GM10266 (cell line): Measurements from ENCODE around the gene COLEC11.

Experiments used
- DNase-seq: peaks from one replicate; pipeline ENCODE4 v3.0.0; 2012; ENCODE audit errors: extremely low spot score
- TF ChIP-seq, protein P1 (sequence below): IDR thresholded peaks from 2 replicates; pipeline ENCODE4 v1.5.1; 2012; ENCODE audit warnings: mild to moderate bottlenecking, low read depth; ENCODE audit not compliant: control insufficient read depth, insufficient read depth; ENCODE audit errors: missing control alignments

COLEC11 gene

DNA sequence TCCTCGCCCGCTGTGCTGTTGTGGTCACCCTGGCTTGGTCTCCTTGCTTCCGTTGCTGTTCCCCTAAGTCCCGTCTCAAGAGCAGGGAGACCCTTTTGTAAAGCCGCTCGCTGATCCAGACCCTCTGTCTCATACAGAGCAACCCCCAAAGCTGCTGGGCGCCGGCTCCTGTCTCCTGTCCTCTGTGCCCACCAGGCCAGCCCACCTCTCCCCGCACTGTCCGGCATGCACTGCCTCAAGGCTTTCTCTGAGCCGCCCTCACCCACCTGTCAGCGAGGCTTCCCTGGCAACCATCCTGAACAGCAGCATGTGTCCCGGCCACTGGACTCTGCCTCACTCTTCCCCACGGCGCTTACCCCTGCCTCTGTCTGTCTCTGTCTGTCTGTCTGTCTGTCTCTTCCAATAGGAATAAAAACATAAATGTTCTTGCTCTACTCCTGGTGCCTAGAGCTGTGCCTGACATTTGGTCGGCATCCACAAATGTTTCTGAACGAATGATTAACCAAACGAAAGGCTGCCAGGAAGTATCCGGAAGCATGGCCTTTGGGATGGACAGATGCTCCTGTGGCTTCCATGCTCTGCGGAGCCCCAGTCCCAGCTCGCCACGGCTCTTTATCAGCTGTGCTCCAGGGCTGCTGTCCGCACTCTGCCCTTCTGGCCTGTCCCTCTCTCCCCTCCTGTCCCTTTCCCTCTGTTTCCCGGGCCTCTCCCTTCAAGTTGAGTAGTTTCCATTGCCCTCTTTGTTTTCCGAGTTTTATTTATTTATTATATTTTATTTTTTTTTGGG is 7.8 kb downstream of the COLEC11 start:
- TF ChIP-seq, protein P1, sequence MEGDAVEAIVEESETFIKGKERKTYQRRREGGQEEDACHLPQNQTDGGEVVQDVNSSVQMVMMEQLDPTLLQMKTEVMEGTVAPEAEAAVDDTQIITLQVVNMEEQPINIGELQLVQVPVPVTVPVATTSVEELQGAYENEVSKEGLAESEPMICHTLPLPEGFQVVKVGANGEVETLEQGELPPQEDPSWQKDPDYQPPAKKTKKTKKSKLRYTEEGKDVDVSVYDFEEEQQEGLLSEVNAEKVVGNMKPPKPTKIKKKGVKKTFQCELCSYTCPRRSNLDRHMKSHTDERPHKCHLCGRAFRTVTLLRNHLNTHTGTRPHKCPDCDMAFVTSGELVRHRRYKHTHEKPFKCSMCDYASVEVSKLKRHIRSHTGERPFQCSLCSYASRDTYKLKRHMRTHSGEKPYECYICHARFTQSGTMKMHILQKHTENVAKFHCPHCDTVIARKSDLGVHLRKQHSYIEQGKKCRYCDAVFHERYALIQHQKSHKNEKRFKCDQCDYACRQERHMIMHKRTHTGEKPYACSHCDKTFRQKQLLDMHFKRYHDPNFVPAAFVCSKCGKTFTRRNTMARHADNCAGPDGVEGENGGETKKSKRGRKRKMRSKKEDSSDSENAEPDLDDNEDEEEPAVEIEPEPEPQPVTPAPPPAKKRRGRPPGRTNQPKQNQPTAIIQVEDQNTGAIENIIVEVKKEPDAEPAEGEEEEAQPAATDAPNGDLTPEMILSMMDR: no peak
- DNase-seq: no peak

- no peak for DNase-seq
- TF ChIP-seq, protein P1: no peak
Observed at GRCh38 chr2:3603536-3604206, 8.8 kb downstream of the COLEC11 start.

GRCh38 chr2:3604207-3604877 is 9.4 kb downstream of the COLEC11 start:
- DNase-seq: no peak
- TF ChIP-seq, protein P1: no peak

DNA sequence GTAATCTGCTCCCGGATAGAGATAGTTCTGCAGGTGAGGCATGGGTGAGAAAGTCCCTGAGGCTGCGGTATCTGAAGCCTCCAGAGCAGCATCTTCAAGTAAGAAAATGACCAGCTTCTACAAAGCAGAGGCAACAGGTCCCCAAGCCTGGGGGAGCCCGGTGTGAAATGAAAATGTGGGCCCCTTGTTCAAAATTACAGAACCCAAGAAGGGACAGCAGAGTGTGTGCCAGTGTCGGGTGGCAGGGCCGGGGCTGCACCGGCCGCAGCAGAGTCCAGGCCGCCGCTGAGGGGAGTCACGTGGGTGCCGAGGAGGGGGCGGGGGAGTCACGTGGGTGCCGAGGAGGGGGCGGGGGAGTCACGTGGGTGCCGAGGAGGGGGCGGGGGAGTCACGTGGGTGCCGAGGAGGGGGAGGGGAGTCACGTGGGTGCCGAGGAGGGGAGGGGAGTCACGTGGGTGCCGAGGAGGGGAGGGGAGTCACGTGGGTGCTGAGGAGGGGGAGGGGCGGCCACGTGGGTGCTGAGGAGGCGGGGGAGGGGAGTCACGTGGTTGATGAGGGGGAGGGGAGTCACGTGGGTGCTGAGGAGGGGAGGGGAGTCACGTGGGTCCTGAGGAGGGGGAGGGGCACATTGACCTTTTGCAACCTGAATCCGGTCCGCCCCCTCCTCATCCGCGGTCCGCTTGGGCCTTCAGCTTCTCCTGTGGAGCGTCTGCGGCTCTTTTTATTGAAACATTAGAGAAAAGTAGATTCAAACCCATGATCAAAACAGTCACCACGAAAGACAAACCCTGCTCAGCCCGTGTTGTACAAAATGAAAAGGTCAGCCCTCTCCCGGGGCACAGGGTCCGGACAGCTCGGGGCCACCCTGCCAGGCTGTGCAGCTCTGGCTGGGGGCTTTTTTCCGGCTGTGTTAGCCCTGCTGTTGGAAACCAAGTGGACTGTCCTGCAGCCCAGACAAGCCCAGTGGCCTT is 10.4 kb downstream of the COLEC11 start:
- DNase-seq: no peak
- TF ChIP-seq, protein P1: no peak

- DNase-seq: no peak
- TF ChIP-seq, protein P1: no peak
Observed at GRCh38 chr2:3606028-3606369, 11.1 kb downstream of the COLEC11 start.

DNA sequence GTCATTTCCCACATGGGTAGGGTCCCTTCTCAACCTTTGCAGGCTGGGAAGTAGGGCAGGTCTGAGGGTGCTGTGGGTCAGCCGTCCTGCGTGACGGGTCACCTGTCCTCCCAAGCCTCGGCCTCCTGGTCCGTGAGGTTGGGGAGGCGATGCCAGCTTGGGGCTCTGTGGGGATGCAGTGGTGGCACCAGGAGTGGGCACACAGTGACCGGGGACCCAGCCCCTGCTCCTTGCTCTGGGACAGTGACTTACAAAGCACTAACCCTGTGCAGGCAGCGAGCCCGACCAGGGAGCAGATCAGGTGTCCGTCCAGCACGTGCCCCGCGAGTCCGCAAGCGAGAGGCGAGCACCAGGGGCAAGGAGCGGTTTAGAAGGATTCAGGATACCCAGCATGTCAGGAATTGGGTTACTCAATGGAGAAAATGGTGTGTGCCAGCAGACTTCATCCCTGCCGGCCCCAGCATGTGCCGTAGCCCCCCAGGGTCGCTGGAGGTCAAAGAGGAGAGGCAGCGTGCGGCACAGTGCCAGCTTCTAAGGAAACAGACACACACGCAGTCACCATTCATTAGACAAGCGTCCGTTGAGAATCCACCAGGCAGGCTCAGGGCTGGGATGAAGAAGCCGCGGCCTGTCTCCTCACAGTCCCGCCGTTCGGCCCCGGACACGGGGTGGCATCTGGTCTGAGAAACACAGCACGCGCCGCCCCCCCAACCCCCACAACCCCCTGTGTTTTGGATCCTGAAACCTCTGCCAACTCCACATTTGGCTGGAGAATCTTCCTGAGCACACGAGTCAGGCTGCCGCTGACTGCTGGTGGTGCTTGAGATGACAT is 11.7 kb downstream of the COLEC11 start:
- TF ChIP-seq, protein P1: no peak
- DNase-seq: no peak
